IMR-90 (cell line): ENCODE results near the gene DPF1. TPM values are rescaled to one million over a fixed set of nuclear protein-coding genes. Genes with fewer than 3 reads are reported as not detected.

ENCODE experiments used
- ATAC-seq: fragments of 200-7000 bp; cut with Tn5 transposase; 2 replicates; pipeline ENCODE4 v1.9.1; 2020; ENCODE audit warnings: low read depth, mild to moderate bottlenecking, moderate library complexity
- BruUV-seq: library from RNA; stranded (reverse); fragments of 400-500 nt; replicated peaks from 2 replicates; lab custom pipeline; 2021; lab: Mats Ljungman, UMichigan
- CTCF ChIA-PET: fragments of 300-600 bp; formaldehyde crosslinking; extraction: SDS; loops from one replicate; lab custom pipeline; 2021; ENCODE audit warnings: antibody characterized with exemption; lab: Yijun Ruan, JAX
- POLR2A ChIA-PET: fragments of 300-600 bp; sonication (Branson Sonifier 250); formaldehyde crosslinking; loops from one replicate; lab custom pipeline; 2022; ENCODE audit warnings: antibody characterized with exemption; ENCODE audit not compliant: unreplicated experiment; lab: Charles Lee
- DNase-seq: peaks from one replicate; pipeline ENCODE4 v3.0.0; 2013
- H2AFZ ChIP-seq: replicated peaks from 2 replicates; pipeline ENCODE3; 2013; ENCODE audit warnings: low read length, mild to moderate bottlenecking; ENCODE audit not compliant: poor library complexity
- H2AK5ac ChIP-seq: 2 replicates; pipeline ENCODE4 v1.6.1; 2013; ENCODE audit warnings: low read depth, low read length, inconsistent platforms
- H2AK9ac ChIP-seq: replicated peaks from 2 replicates; pipeline ENCODE3; 2013; ENCODE audit warnings: mild to moderate bottlenecking, low read depth, low read length, moderate library complexity; ENCODE audit not compliant: poor library complexity
- H2BK120ac ChIP-seq: 2 replicates; pipeline ENCODE4 v1.6.1; 2013; ENCODE audit warnings: low read depth, low read length, inconsistent platforms
- H2BK15ac ChIP-seq: 3 replicates; pipeline ENCODE4 v1.6.1; 2013; ENCODE audit warnings: low read depth, low read length, inconsistent platforms
- H2BK20ac ChIP-seq: 2 replicates; pipeline ENCODE4 v1.6.1; 2013; ENCODE audit warnings: low read depth, mild to moderate bottlenecking, inconsistent platforms, low read length, moderate library complexity
- H2BK5ac ChIP-seq: 2 replicates; pipeline ENCODE4 v1.6.1; 2013; ENCODE audit warnings: mild to moderate bottlenecking, low read depth, low read length, inconsistent platforms; ENCODE audit not compliant: poor library complexity, severe bottlenecking
- H3K14ac ChIP-seq: replicated peaks from 2 replicates; pipeline ENCODE4 v1.6.1; 2013; ENCODE audit warnings: low read depth, low read length, inconsistent platforms
- H3K18ac ChIP-seq: 2 replicates; pipeline ENCODE4 v1.6.1; 2013; ENCODE audit warnings: low read depth, low read length, control low read depth
- H3K23ac ChIP-seq: 2 replicates; pipeline ENCODE4 v1.6.1; 2013; ENCODE audit warnings: low read depth, low read length, inconsistent platforms
- H3K27ac ChIP-seq: 2 replicates; pipeline ENCODE4 v1.5.1; 2013; ENCODE audit warnings: mild to moderate bottlenecking, control low read depth, low read length; ENCODE audit not compliant: insufficient read depth
- H3K27me3 ChIP-seq: 2 replicates; pipeline ENCODE4 v1.6.1; 2013; ENCODE audit warnings: low read length; ENCODE audit not compliant: control insufficient read depth, insufficient read depth
- H3K36me3 ChIP-seq: 2 replicates; pipeline ENCODE4 v1.6.1; 2013; ENCODE audit warnings: low read length, mixed read lengths; ENCODE audit not compliant: control insufficient read depth, insufficient read depth
- H3K4ac ChIP-seq: 2 replicates; pipeline ENCODE4 v1.6.1; 2013; ENCODE audit warnings: low read depth, low read length, inconsistent platforms
- H3K4me1 ChIP-seq: 2 replicates; pipeline ENCODE4 v1.6.1; 2013; ENCODE audit warnings: low read length, mixed read lengths; ENCODE audit not compliant: control insufficient read depth, insufficient read depth
- H3K4me2 ChIP-seq: 2 replicates; pipeline ENCODE4 v1.6.1; 2013; ENCODE audit warnings: low read depth, mild to moderate bottlenecking, control low read depth, low read length, moderate library complexity
- H3K4me3 ChIP-seq: 2 replicates; pipeline ENCODE4 v1.5.1; 2013; ENCODE audit warnings: low read depth, mild to moderate bottlenecking, control low read depth, low read length, moderate library complexity; ENCODE audit not compliant: insufficient read depth
- H3K56ac ChIP-seq: 2 replicates; pipeline ENCODE4 v1.6.1; 2013; ENCODE audit warnings: low read length, inconsistent platforms; ENCODE audit not compliant: insufficient read depth; ENCODE audit errors: extremely low read depth
- H3K79me1 ChIP-seq, 2 experiments: 2 replicates each; pipeline ENCODE4 v1.6.1; 2013; ENCODE audit warnings: low read length in 2 of 2, inconsistent platforms in 1 of 2, low read depth in 1 of 2
- H3K9ac ChIP-seq: 2 replicates; pipeline ENCODE4 v1.6.1; 2013; ENCODE audit warnings: low read depth, low read length, control low read depth
- H3K9me1 ChIP-seq: 2 replicates; pipeline ENCODE4 v1.6.1; 2013; ENCODE audit warnings: low read length, inconsistent platforms; ENCODE audit not compliant: insufficient read depth
- H3K9me3 ChIP-seq: 2 replicates; pipeline ENCODE4 v1.6.1; 2013; ENCODE audit warnings: low read length; ENCODE audit not compliant: control insufficient read depth, insufficient read depth
- H4K20me1 ChIP-seq: 2 replicates; pipeline ENCODE4 v1.6.1; 2013; ENCODE audit warnings: low read length, inconsistent platforms; ENCODE audit not compliant: insufficient read depth
- H4K5ac ChIP-seq: 2 replicates; pipeline ENCODE4 v1.6.1; 2013; ENCODE audit warnings: mild to moderate bottlenecking, low read depth, low read length, control low read depth
- H4K8ac ChIP-seq, 2 experiments: 2 replicates each; pipeline ENCODE4 v1.6.1; 2013; ENCODE audit warnings: low read depth in 2 of 2, low read length in 2 of 2, control low read depth in 1 of 2, inconsistent platforms in 1 of 2
- H4K91ac ChIP-seq: 2 replicates; pipeline ENCODE4 v1.6.1; 2013; ENCODE audit warnings: low read depth, low read length, inconsistent platforms; ENCODE audit not compliant: insufficient read depth
- BHLHE40 ChIP-seq: fragments of 150-350 bp; IDR thresholded peaks from 2 replicates; pipeline ENCODE4 v1.6.1; 2016; ENCODE audit warnings: mild to moderate bottlenecking, low read depth, low read length
- CEBPB ChIP-seq: IDR thresholded peaks from 2 replicates; pipeline ENCODE4 v1.6.1; 2012; ENCODE audit warnings: low read depth, low read length, improper control_type of control experiment
- CHD1 ChIP-seq: IDR thresholded peaks from 2 replicates; pipeline ENCODE4 v1.6.1; 2012; ENCODE audit warnings: low read depth, low read length, improper control_type of control experiment
- FOS ChIP-seq: fragments of 150-350 bp; IDR thresholded peaks from 2 replicates; pipeline ENCODE4 v1.6.1; 2016; ENCODE audit warnings: low read depth, low read length
- MAFK ChIP-seq: IDR thresholded peaks from 2 replicates; pipeline ENCODE4 v1.6.1; 2012; ENCODE audit warnings: low read depth, low read length, improper control_type of control experiment
- MAZ ChIP-seq: IDR thresholded peaks from 2 replicates; pipeline ENCODE4 v1.6.1; 2012; ENCODE audit warnings: low read depth, mild to moderate bottlenecking, low read length, improper control_type of control experiment, moderate library complexity, borderline replicate concordance
- MXI1 ChIP-seq: IDR thresholded peaks from 2 replicates; pipeline ENCODE4 v1.6.1; 2012; ENCODE audit warnings: low read depth, mild to moderate bottlenecking, low read length, moderate library complexity, borderline replicate concordance
- NFE2L2 ChIP-seq: fragments of 150-350 bp; IDR thresholded peaks from 2 replicates; pipeline ENCODE4 v1.6.1; 2016; ENCODE audit warnings: low read depth, mild to moderate bottlenecking, low read length
- POLR2A ChIP-seq: IDR thresholded peaks from 2 replicates; pipeline ENCODE4 v1.6.1; 2012; ENCODE audit warnings: mild to moderate bottlenecking, low read depth, low read length
- RAD21 ChIP-seq: IDR thresholded peaks from 2 replicates; pipeline ENCODE4 v1.6.1; 2012; ENCODE audit warnings: low read length, improper control_type of control experiment
- RCOR1 ChIP-seq: IDR thresholded peaks from 2 replicates; pipeline ENCODE4 v1.6.1; 2012; ENCODE audit warnings: mild to moderate bottlenecking, low read length, improper control_type of control experiment; ENCODE audit not compliant: insufficient replicate concordance
- RFX5 ChIP-seq: IDR thresholded peaks from 2 replicates; pipeline ENCODE4 v1.8.0; 2012; ENCODE audit warnings: low read depth, mild to moderate bottlenecking, low read length, moderate library complexity
- SMC3 ChIP-seq: fragments of 150-350 bp; IDR thresholded peaks from 2 replicates; pipeline ENCODE4 v1.6.1; 2016; ENCODE audit warnings: low read depth, mild to moderate bottlenecking, antibody characterized with exemption, low read length, moderate library complexity
- USF2 ChIP-seq: fragments of 150-350 bp; IDR thresholded peaks from 2 replicates; pipeline ENCODE4 v1.6.1; 2017; ENCODE audit warnings: mild to moderate bottlenecking, antibody characterized with exemption, low read length, low read depth
- WGBS, 2 experiments: methylation state at CpG; one replicate each; pipeline versions ENCODE4 v1.1.5 to v1.1.7; 2013; ENCODE audit warnings: missing lambda C conversion rate in 2 of 2; ENCODE audit not compliant: insufficient read length in 1 of 2; ENCODE audit errors: extremely low coverage in 2 of 2; 5-methylcytosine and 5-hydroxymethylcytosine counted together
- dilution Hi-C: fragments of 300-500 bp; cut with HindIII; formaldehyde crosslinking; loops from one replicate; pipeline ENCODE4 v1.14.3; 2018; ENCODE audit warnings: low sequenced_read_pairs; ENCODE audit not compliant: unreplicated experiment
- in situ Hi-C: fragments of 300-500 bp; cut with MboI; formaldehyde crosslinking; loops from 3 replicates; pipeline ENCODE4 v1.14.3; 2019; ENCODE audit warnings: low sequenced_read_pairs, inconsistent platforms, mixed read lengths
- intact Hi-C: fragments of 100-400 bp; cut with micrococcal nuclease; formaldehyde crosslinking; loops from 2 replicates; pipeline ENCODE4 v1.10.0; 2022
- polyA plus RNA-seq, 3 experiments: library from polyadenylated mRNA; depleted of rRNA; stranded (reverse); fragments of >200 nt; gene quantifications; 2 replicates each; pipeline ENCODE4 v1.2.3, GENCODE V29; 2012; ENCODE audit warnings: low replicate concordance in 1 of 3
- total RNA-seq: library from RNA; depleted of rRNA; stranded (reverse); fragments of >200 nt; gene quantifications from 2 replicates; pipeline ENCODE4 v1.2.3, GENCODE V29; 2012
- TF ChIP-seq, protein P1 (sequence below): fragments of 150-350 bp; IDR thresholded peaks from 2 replicates; pipeline ENCODE4 v1.6.1; 2016; ENCODE audit warnings: low read depth, mild to moderate bottlenecking, low read length, moderate library complexity, borderline replicate concordance
- TF ChIP-seq, protein P2 (sequence below): conservative IDR thresholded peaks from 2 replicates; pipeline ENCODE4 v1.5.1; 2012; ENCODE audit warnings: mild to moderate bottlenecking, low read depth, low read length, improper control_type of control experiment

Gene DPF1
- total and polyA plus RNA-seq, 2 of the 4 experiments (the other 2 are of a cell fraction), result 3.2 to 5.5 TPM

- H2BK5ac ChIP-seq, result no peak overlapping the region
- H4K8ac ChIP-seq, result no peak overlapping the region
- no peak overlapping the region for H3K56ac ChIP-seq
- ChIA-PET POLR2A (interaction anchor here (0.7 kb wide), 1 partner anchor 80 kb away, joined by 11 read pairs; no protein-coding TSS in a partner anchor), CTCF (no interaction called here)
- WGBS, 2 experiments, result 22 to 100% methylated on average over 1 to 5 of the region's 8 CpGs
- H2AK9ac ChIP-seq, result no peak overlapping the region
- intact Hi-C loops, result loop anchor here (10.0 kb wide), 2 partner anchors 275 to 395 kb away; no protein-coding TSS in a partner anchor
- no peak for ATAC-seq
- 0 out of 2 replicates have a peak, but pooled peaks cover under 1% of the 10 kb centered on the region for H3K4me1 ChIP-seq
- H2AFZ ChIP-seq, result no peak overlapping the region
- H2BK20ac ChIP-seq, result no peak overlapping the region
- H4K91ac ChIP-seq, result no peak overlapping the region
- no peak overlapping the region for H4K5ac ChIP-seq
- no peaks in the 10 kb centered on the region for H3K9me3 ChIP-seq
- no peaks in the 10 kb centered on the region for H3K9me1 ChIP-seq
- no peak overlapping the region for H3K4ac ChIP-seq
- H3K79me1 ChIP-seq, result no peaks in the 10 kb centered on the region
- no peak overlapping the region for H3K4me2 ChIP-seq
- in situ Hi-C loops, result loop anchor here (25.0 kb wide), 1 partner anchor 397 kb away; the partner anchor contains the start of gene ACTN4
- no peaks in the 10 kb centered on the region for H3K36me3 ChIP-seq
- dilution Hi-C loops, result no loop called here
- no peak for DNase-seq
- no peak overlapping the region for H3K27ac ChIP-seq
- TF ChIP-seq SMC3 (no peak), CHD1 (no peak), RFX5 (no peak), MAFK (no peak), POLR2A (no peak), RAD21 (no peak), CEBPB (no peak), MAZ (no peak), NFE2L2 (no peak), FOS (no peak), MXI1 (no peak), RCOR1 (no peak), USF2 (no peak), BHLHE40 (no peak)
- TF ChIP-seq, protein P1, sequence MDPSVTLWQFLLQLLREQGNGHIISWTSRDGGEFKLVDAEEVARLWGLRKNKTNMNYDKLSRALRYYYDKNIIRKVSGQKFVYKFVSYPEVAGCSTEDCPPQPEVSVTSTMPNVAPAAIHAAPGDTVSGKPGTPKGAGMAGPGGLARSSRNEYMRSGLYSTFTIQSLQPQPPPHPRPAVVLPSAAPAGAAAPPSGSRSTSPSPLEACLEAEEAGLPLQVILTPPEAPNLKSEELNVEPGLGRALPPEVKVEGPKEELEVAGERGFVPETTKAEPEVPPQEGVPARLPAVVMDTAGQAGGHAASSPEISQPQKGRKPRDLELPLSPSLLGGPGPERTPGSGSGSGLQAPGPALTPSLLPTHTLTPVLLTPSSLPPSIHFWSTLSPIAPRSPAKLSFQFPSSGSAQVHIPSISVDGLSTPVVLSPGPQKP, result no peak
- TF ChIP-seq, protein P2, sequence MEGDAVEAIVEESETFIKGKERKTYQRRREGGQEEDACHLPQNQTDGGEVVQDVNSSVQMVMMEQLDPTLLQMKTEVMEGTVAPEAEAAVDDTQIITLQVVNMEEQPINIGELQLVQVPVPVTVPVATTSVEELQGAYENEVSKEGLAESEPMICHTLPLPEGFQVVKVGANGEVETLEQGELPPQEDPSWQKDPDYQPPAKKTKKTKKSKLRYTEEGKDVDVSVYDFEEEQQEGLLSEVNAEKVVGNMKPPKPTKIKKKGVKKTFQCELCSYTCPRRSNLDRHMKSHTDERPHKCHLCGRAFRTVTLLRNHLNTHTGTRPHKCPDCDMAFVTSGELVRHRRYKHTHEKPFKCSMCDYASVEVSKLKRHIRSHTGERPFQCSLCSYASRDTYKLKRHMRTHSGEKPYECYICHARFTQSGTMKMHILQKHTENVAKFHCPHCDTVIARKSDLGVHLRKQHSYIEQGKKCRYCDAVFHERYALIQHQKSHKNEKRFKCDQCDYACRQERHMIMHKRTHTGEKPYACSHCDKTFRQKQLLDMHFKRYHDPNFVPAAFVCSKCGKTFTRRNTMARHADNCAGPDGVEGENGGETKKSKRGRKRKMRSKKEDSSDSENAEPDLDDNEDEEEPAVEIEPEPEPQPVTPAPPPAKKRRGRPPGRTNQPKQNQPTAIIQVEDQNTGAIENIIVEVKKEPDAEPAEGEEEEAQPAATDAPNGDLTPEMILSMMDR, result no peak
- H2BK15ac ChIP-seq, result no peak overlapping the region
- no peak overlapping the region for H2AK5ac ChIP-seq
- H3K27me3 ChIP-seq, result peaks cover 2% of the 10 kb centered on the region; the same call in 1 of the 2 replicates
- H3K9ac ChIP-seq, result no peak overlapping the region
- no peak overlapping the region for H2BK120ac ChIP-seq
- BruUV-seq, result no TSS peak
- H4K20me1 ChIP-seq, result no peaks in the 10 kb centered on the region
- H3K18ac ChIP-seq, result no peak overlapping the region
- no peak overlapping the region for H3K23ac ChIP-seq
- no peak overlapping the region for H3K14ac ChIP-seq
- no peak overlapping the region for H3K4me3 ChIP-seq
Observed at GRCh38 chr19:38239816-38240215, 15.8 kb upstream of the DPF1 start.
